ENCODE results near the gene PRR35. TPM values are rescaled to one million over a fixed set of nuclear protein-coding genes. Genes with fewer than 3 reads are reported as not detected.
A peak's percentile ranks its signal among the peaks of the same experiment; 100 is the strongest.

PRR35 gene
- total RNA-seq, 1 experiment from 2014 or later = not detected

GRCh38 chr16:557463-558297 is 2.5 kb upstream of the PRR35 start:
- H3K27me3 ChIP-seq (ENCODE audit: low read length) = no peaks in the 10 kb centered on the region
- no peaks in the 10 kb centered on the region for H3K79me2 ChIP-seq (ENCODE audit: low read length)
- peak overlapping the region; percentile 50 for H3K9ac ChIP-seq (ENCODE audit: low read length)
- H3K36me3 ChIP-seq (ENCODE audit: insufficient read depth, low read length) = no peaks in the 10 kb centered on the region
- DNase-seq = peak; percentile 70
- no peaks in the 10 kb centered on the region for H3K9me2 ChIP-seq (replicated peaks; ENCODE audit: insufficient read depth, low read length)
- H2AFZ ChIP-seq (ENCODE audit: low read length) = no peak overlapping the region
- H3K27ac ChIP-seq (ENCODE audit: low read length) = peak overlapping the region; percentile 71
- H3K4me2 ChIP-seq (ENCODE audit: low read depth, low read length, poor library complexity, severe bottlenecking) = peak overlapping the region; percentile 63
- H3K4me1 ChIP-seq (ENCODE audit: low read length) = peaks cover 29% of the 10 kb centered on the region
- H3K9me3 ChIP-seq (ENCODE audit: low read length) = no peaks in the 10 kb centered on the region
- H4K20me1 ChIP-seq (ENCODE audit: insufficient read depth, low read depth, low read length) = 0 out of 2 replicates have a peak, but pooled peaks cover 10% of the 10 kb centered on the region
- H3K4me3 ChIP-seq (ENCODE audit: low read length) = peak overlapping the region; percentile 28; the same call in 1 of the 2 replicates

DNA sequence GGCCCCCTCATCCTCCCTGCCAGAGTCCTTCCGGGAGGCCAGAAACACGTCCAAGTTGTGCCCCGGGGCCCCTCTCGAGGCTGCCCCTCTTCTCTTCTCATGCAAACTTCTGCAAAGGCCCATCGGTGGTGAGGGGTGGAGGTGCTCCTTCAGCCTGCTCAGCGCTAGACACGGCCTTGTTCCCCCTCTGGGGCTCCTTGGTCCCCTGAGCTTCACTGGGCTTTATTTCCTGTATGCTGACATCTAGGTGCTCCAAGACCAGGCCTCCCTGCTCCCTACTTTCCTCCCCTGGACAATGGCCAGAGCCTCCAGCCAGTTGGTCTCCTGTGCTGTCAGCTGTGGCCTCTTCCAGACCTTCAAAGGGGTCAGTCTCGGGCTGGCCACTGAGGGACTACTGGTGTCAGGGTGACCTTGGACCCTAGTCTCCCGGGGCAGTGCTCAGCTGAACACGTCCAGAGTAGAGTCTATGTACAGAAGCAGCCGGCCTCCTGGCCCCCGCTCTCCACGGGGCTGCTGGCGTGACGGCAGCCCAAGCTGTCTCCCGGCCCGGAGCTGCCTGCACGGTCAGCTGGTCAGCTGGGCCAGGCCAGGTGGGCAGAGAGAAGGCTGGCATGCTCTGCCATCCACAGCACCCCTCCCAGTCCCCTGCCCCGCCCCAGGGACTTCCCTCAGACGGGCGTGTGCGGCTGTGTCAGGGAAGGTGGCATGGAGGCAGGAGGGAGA is 1.7 kb upstream of the PRR35 start:
- H3K9me3 ChIP-seq (ENCODE audit: low read length) = no peaks in the 10 kb centered on the region
- H3K4me1 ChIP-seq (ENCODE audit: low read length) = peaks cover 29% of the 10 kb centered on the region
- peak overlapping the region; percentile 71 for H3K27ac ChIP-seq (ENCODE audit: low read length)
- H3K4me3 ChIP-seq (ENCODE audit: low read length) = peak overlapping the region; percentile 28; the same call in 1 of the 2 replicates
- peak; percentile 89 for DNase-seq
- peak overlapping the region; percentile 63 for H3K4me2 ChIP-seq (ENCODE audit: low read depth, low read length, poor library complexity, severe bottlenecking)
- no peaks in the 10 kb centered on the region for H3K27me3 ChIP-seq (ENCODE audit: low read length)
- no peaks in the 10 kb centered on the region for H3K79me2 ChIP-seq (ENCODE audit: low read length)
- no peaks in the 10 kb centered on the region for H3K9me2 ChIP-seq (replicated peaks; ENCODE audit: insufficient read depth, low read length)
- H3K36me3 ChIP-seq (ENCODE audit: insufficient read depth, low read length) = no peaks in the 10 kb centered on the region
- H4K20me1 ChIP-seq (ENCODE audit: insufficient read depth, low read depth, low read length) = 0 out of 2 replicates have a peak, but pooled peaks cover 7% of the 10 kb centered on the region
- peak overlapping the region; percentile 50 for H3K9ac ChIP-seq (ENCODE audit: low read length)
- no peak overlapping the region for H2AFZ ChIP-seq (ENCODE audit: low read length)

- no peak for DNase-seq
- no peaks in the 10 kb centered on the region for H3K9me2 ChIP-seq (replicated peaks; ENCODE audit: insufficient read depth, low read length)
Measured at GRCh38 chr16:559021-559380, 1.2 kb upstream of the PRR35 start.

GRCh38 chr16:559411-560203 is 587 bp upstream of the PRR35 start:
- no peaks in the 10 kb centered on the region for H3K9me2 ChIP-seq (replicated peaks; ENCODE audit: insufficient read depth, low read length)
- H3K4me1 ChIP-seq (ENCODE audit: low read length) = peaks cover 29% of the 10 kb centered on the region
- H3K36me3 ChIP-seq (ENCODE audit: insufficient read depth, low read length) = no peaks in the 10 kb centered on the region
- H4K20me1 ChIP-seq (ENCODE audit: insufficient read depth, low read depth, low read length) = 0 out of 2 replicates have a peak, but pooled peaks cover 4% of the 10 kb centered on the region
- H2AFZ ChIP-seq (ENCODE audit: low read length) = no peak overlapping the region
- no peak overlapping the region for H3K27ac ChIP-seq (ENCODE audit: low read length)
- H3K4me3 ChIP-seq (ENCODE audit: low read length) = no peak overlapping the region
- H3K9ac ChIP-seq (ENCODE audit: low read length) = no peak overlapping the region
- H3K27me3 ChIP-seq (ENCODE audit: low read length) = no peaks in the 10 kb centered on the region
- no peaks in the 10 kb centered on the region for H3K9me3 ChIP-seq (ENCODE audit: low read length)
- H3K4me2 ChIP-seq (ENCODE audit: low read depth, low read length, poor library complexity, severe bottlenecking) = no peak overlapping the region
- H3K79me2 ChIP-seq (ENCODE audit: low read length) = no peaks in the 10 kb centered on the region
- no peak for DNase-seq

More at GRCh38 chr16:559021-559380, 1.2 kb upstream of the PRR35 start:
- peak overlapping the region; percentile 50; the same call in 1 of the 2 replicates for H3K9ac ChIP-seq (ENCODE audit: low read length)
- peaks cover 29% of the 10 kb centered on the region for H3K4me1 ChIP-seq (ENCODE audit: low read length)
- no peaks in the 10 kb centered on the region for H3K27me3 ChIP-seq (ENCODE audit: low read length)
- H3K36me3 ChIP-seq (ENCODE audit: insufficient read depth, low read length) = no peaks in the 10 kb centered on the region
- peak overlapping the region; percentile 71 for H3K27ac ChIP-seq (ENCODE audit: low read length)
- 0 out of 2 replicates have a peak, but pooled peaks cover 4% of the 10 kb centered on the region for H4K20me1 ChIP-seq (ENCODE audit: insufficient read depth, low read depth, low read length)
- H3K9me3 ChIP-seq (ENCODE audit: low read length) = no peaks in the 10 kb centered on the region
- no peak overlapping the region for H3K4me3 ChIP-seq (ENCODE audit: low read length)
- peak overlapping the region; percentile 63 for H3K4me2 ChIP-seq (ENCODE audit: low read depth, low read length, poor library complexity, severe bottlenecking)
- no peaks in the 10 kb centered on the region for H3K79me2 ChIP-seq (ENCODE audit: low read length)
- no peak overlapping the region for H2AFZ ChIP-seq (ENCODE audit: low read length)

GRCh38 chr16:560701-561412 is 663 bp downstream of the PRR35 start:
- no peak overlapping the region for H3K4me2 ChIP-seq (ENCODE audit: low read depth, low read length, poor library complexity, severe bottlenecking)
- H3K9me3 ChIP-seq (ENCODE audit: low read length) = no peaks in the 10 kb centered on the region
- no peak overlapping the region for H3K9ac ChIP-seq (ENCODE audit: low read length)

DNA sequence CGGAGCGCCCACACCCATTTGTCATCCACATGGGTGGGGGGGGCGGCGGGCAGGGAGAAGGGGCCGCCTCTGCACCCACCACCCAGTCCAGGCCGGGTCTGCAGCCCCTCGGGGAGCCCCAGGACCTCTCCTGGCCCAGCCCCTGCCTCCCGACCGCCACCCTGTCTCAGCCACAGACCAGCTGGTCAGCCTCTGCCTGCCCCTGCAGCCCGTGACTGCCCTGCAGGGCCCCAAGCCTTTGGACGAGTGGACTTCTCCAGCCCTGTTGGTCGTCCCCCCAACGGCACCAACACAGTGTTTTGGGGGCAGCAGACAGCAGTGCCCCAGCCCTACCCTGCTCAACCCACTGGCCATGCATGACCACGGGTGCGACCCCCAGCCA is 1.2 kb downstream of the PRR35 start:
- Histone ChIP-seq H3K9ac (ENCODE audit: low read length) (no peak overlapping the region), H3K4me1 (ENCODE audit: low read length) (peaks cover 37% of the 10 kb centered on the region), H3K27ac (ENCODE audit: low read length) (no peak overlapping the region), H3K79me2 (ENCODE audit: low read length) (no peaks in the 10 kb centered on the region), H3K9me3 (ENCODE audit: low read length) (no peaks in the 10 kb centered on the region), H3K4me3 (ENCODE audit: low read length) (no peak overlapping the region), H3K27me3 (ENCODE audit: low read length) (no peaks in the 10 kb centered on the region), H3K9me2 (replicated peaks; ENCODE audit: insufficient read depth, low read length) (no peaks in the 10 kb centered on the region), H2AFZ (ENCODE audit: low read length) (no peak overlapping the region), H4K20me1 (ENCODE audit: insufficient read depth, low read depth, low read length) (0 out of 2 replicates have a peak, but pooled peaks cover 4% of the 10 kb centered on the region), H3K36me3 (ENCODE audit: insufficient read depth, low read length) (no peaks in the 10 kb centered on the region), H3K4me2 (ENCODE audit: low read depth, low read length, poor library complexity, severe bottlenecking) (no peak overlapping the region)
- DNase-seq = no peak

More at GRCh38 chr16:560701-561412, 663 bp downstream of the PRR35 start:
- H4K20me1 ChIP-seq (ENCODE audit: insufficient read depth, low read depth, low read length) = 0 out of 2 replicates have a peak, but pooled peaks cover 4% of the 10 kb centered on the region
- H3K27ac ChIP-seq (ENCODE audit: low read length) = no peak overlapping the region
- no peaks in the 10 kb centered on the region for H3K9me2 ChIP-seq (replicated peaks; ENCODE audit: insufficient read depth, low read length)
- H3K36me3 ChIP-seq (ENCODE audit: insufficient read depth, low read length) = no peaks in the 10 kb centered on the region
- no peaks in the 10 kb centered on the region for H3K79me2 ChIP-seq (ENCODE audit: low read length)
- H3K4me3 ChIP-seq (ENCODE audit: low read length) = no peak overlapping the region
- H2AFZ ChIP-seq (ENCODE audit: low read length) = no peak overlapping the region
- DNase-seq = no peak
- H3K27me3 ChIP-seq (ENCODE audit: low read length) = no peaks in the 10 kb centered on the region
- H3K4me1 ChIP-seq (ENCODE audit: low read length) = peaks cover 31% of the 10 kb centered on the region

DNA sequence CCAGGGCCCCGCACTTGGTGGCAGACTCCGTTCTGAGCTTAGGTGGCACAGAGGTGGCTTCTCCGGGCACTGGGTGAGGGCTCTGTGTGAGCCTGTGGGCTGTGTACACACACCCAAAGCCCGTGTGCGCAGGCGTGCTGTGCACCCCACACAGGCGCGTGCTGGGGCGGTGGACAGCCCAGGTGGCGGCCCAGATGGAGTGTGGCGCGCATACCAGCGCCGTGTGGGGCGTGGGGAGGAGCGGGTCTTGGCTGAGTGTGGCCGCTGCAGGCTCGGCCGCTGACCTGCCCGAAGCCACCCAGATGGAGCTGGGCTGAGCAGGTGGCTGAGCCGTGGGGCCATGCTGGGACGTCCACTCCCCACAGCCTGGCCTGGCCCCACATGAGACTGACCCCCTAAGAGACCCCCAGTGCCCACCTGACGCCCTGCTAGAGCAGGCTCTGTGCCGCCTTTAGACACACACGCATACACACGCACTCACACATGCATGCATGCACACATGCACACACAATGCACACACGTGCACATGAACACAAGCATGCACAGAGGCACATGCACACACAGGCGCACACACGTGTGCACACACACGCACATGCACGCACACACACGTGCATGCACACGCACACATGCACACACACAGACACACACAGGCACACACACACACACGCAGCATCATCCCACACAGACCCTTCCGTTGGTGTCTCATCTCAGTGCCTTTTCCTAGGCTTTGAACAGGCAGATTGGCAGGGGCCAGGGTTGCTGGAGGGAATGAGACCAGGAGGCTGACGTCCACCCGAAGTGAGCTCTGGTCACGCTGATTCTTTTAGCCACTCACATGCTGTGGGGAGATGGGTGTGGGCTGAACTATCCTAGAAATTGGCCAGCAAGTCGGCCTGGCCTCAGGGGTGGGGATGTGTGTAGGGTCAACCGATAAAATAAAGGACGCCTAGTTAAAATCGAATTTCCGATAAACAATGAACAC is 2.1 kb downstream of the PRR35 start:
- Histone ChIP-seq H4K20me1 (ENCODE audit: insufficient read depth, low read depth, low read length) (0 out of 2 replicates have a peak, but pooled peaks cover 4% of the 10 kb centered on the region), H3K27me3 (ENCODE audit: low read length) (no peaks in the 10 kb centered on the region), H3K9me2 (replicated peaks; ENCODE audit: insufficient read depth, low read length) (no peaks in the 10 kb centered on the region), H3K9me3 (ENCODE audit: low read length) (no peaks in the 10 kb centered on the region), H2AFZ (ENCODE audit: low read length) (no peak overlapping the region), H3K9ac (ENCODE audit: low read length) (no peak overlapping the region), H3K4me3 (ENCODE audit: low read length) (no peak overlapping the region), H3K27ac (ENCODE audit: low read length) (no peak overlapping the region), H3K36me3 (ENCODE audit: insufficient read depth, low read length) (no peaks in the 10 kb centered on the region), H3K79me2 (ENCODE audit: low read length) (no peaks in the 10 kb centered on the region), H3K4me2 (ENCODE audit: low read depth, low read length, poor library complexity, severe bottlenecking) (no peak overlapping the region), H3K4me1 (ENCODE audit: low read length) (peaks cover 37% of the 10 kb centered on the region)
- no peak for DNase-seq
